DOHH2 (cell line): Measurements from ENCODE around the gene SERINC3.
"Not testable (repeated sequence)": the region's sequence is repeated elsewhere in the genome, so short reads cannot be mapped to it uniquely, and the experiment has no call there.

Experiments used
- H3F3A ChIP-seq: fragments of 200-600 bp; sonication (generic), shearing (Covaris generic); 2 replicates; pipeline ENCODE4 v1.6.0; 2016; ENCODE audit warnings: antibody characterized with exemption, mild to moderate bottlenecking; ENCODE audit not compliant: control insufficient read depth, insufficient read depth
- H3K27ac ChIP-seq: fragments of 200-600 bp; sonication (generic); 2 replicates; pipeline ENCODE4 v1.5.1; 2014; ENCODE audit warnings: low read depth, mild to moderate bottlenecking, low read length, moderate library complexity
- H3K27me3 ChIP-seq: fragments of 200-600 bp; sonication (generic); 2 replicates; pipeline ENCODE4 v1.6.1; 2014; ENCODE audit warnings: mild to moderate bottlenecking, low read length, mixed read lengths; ENCODE audit not compliant: control insufficient read depth
- H3K36me3 ChIP-seq: fragments of 200-600 bp; sonication (generic); 2 replicates; pipeline ENCODE4 v1.6.1; 2014; ENCODE audit warnings: mild to moderate bottlenecking, low read length, moderate library complexity, mixed read lengths; ENCODE audit not compliant: control insufficient read depth
- H3K4me1 ChIP-seq: fragments of 200-600 bp; sonication (generic); 2 replicates; pipeline ENCODE4 v1.6.1; 2014; ENCODE audit warnings: mild to moderate bottlenecking, low read length, mixed read lengths; ENCODE audit not compliant: control insufficient read depth
- H3K4me2 ChIP-seq: fragments of 200-600 bp; sonication (generic); 2 replicates; pipeline ENCODE4 v1.6.0; 2014; ENCODE audit warnings: mild to moderate bottlenecking, low read length, moderate library complexity
- H3K4me3 ChIP-seq: fragments of 200-600 bp; sonication (generic); 2 replicates; pipeline ENCODE4 v1.5.1; 2014; ENCODE audit warnings: mild to moderate bottlenecking, low read length, mixed read lengths
- H3K79me2 ChIP-seq: fragments of 200-600 bp; sonication (generic); 2 replicates; pipeline ENCODE4 v1.6.1; 2014; ENCODE audit warnings: mild to moderate bottlenecking, low read length, mixed read lengths; ENCODE audit not compliant: control insufficient read depth
- H3K9me2 ChIP-seq: fragments of 200-600 bp; sonication (generic); replicated peaks from 2 replicates; pipeline ENCODE4 v1.6.1; 2014; ENCODE audit warnings: mild to moderate bottlenecking, low read length, mixed read lengths; ENCODE audit not compliant: control insufficient read depth
- H3K9me3 ChIP-seq: fragments of 200-600 bp; sonication (generic); 2 replicates; pipeline ENCODE4 v1.6.1; 2014; ENCODE audit warnings: antibody characterized with exemption, low read length, mixed read lengths; ENCODE audit not compliant: control insufficient read depth, insufficient read depth
- H4K20me1 ChIP-seq: fragments of 200-600 bp; sonication (generic); 2 replicates; pipeline ENCODE4 v1.6.0; 2014; ENCODE audit warnings: low read depth, mild to moderate bottlenecking, antibody characterized with exemption, low read length, moderate library complexity; ENCODE audit not compliant: control insufficient read depth, insufficient read depth
- EZH2phosphoT487 ChIP-seq: fragments of 200-600 bp; sonication (generic); IDR thresholded peaks from 2 replicates; pipeline ENCODE4 v1.6.1; 2017; ENCODE audit warnings: borderline replicate concordance, mild to moderate bottlenecking, antibody characterized with exemption, low read length, moderate library complexity, mixed read lengths
- TF ChIP-seq, protein P1 (sequence below): fragments of 200-600 bp; sonication (generic); IDR thresholded peaks from one replicate; pipeline ENCODE4 v1.5.1; 2014; ENCODE audit warnings: antibody characterized with exemption, mild to moderate bottlenecking, low read depth, low read length; ENCODE audit not compliant: poor library complexity, severe bottlenecking

Gene SERINC3

DNA sequence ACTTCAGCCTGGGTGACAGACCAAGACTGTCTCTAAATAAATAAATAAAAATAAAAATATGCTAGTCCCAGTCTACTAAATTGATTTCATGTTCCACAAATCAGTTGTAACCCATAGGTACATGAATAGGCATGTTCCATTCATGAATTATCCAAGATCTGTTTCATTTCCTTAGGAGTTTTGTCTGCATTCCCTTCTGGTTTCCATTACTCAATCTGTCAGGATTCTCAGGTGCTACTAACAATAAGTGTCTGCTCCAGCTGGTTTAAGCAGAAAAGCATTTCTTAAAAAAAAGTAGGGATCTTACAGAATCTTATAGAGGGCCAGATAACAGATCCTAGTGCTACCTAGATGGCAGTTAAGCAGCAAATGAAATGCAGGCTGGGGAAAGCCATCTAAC, 44.9 kb upstream of the SERINC3 start:
- peaks cover 7% of the 10 kb centered on the region for H3K4me1 ChIP-seq

DNA sequence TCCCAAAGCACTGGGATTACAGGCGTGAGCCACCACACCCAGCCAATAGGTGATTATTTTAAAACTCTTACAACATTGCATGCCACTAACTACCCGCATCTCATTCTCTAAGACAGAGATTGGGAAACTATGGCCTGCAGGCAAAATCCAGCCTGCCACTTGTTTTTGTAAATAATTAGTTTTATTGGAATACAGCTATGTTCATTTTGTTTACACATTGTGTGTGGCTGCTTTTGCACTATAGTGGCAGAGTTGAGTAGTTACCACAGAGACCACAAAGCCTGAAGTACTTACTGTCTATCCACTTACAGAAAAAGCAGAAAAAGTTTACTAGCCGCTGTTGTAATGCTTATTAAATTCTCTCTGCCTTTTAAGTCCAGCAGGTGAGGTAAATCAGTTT, 44.1 kb upstream of the SERINC3 start:
- TF ChIP-seq, protein P1, sequence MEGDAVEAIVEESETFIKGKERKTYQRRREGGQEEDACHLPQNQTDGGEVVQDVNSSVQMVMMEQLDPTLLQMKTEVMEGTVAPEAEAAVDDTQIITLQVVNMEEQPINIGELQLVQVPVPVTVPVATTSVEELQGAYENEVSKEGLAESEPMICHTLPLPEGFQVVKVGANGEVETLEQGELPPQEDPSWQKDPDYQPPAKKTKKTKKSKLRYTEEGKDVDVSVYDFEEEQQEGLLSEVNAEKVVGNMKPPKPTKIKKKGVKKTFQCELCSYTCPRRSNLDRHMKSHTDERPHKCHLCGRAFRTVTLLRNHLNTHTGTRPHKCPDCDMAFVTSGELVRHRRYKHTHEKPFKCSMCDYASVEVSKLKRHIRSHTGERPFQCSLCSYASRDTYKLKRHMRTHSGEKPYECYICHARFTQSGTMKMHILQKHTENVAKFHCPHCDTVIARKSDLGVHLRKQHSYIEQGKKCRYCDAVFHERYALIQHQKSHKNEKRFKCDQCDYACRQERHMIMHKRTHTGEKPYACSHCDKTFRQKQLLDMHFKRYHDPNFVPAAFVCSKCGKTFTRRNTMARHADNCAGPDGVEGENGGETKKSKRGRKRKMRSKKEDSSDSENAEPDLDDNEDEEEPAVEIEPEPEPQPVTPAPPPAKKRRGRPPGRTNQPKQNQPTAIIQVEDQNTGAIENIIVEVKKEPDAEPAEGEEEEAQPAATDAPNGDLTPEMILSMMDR, result no peak
- no peak for TF ChIP-seq EZH2phosphoT487
- H3F3A ChIP-seq, result no peaks in the 10 kb centered on the region
- no peaks in the 10 kb centered on the region for H3K9me3 ChIP-seq
- no peak overlapping the region for H3K4me2 ChIP-seq
- no peaks in the 10 kb centered on the region for H3K9me2 ChIP-seq
- no peak overlapping the region for H3K27ac ChIP-seq
- H3K4me3 ChIP-seq, result no peak overlapping the region
- no peaks in the 10 kb centered on the region for H3K27me3 ChIP-seq
- no peaks in the 10 kb centered on the region for H3K79me2 ChIP-seq
- no peaks in the 10 kb centered on the region for H3K4me1 ChIP-seq
- no peaks in the 10 kb centered on the region for H4K20me1 ChIP-seq
- no peaks in the 10 kb centered on the region for H3K36me3 ChIP-seq

More for the DNA sequence above, 44.9 kb upstream of the SERINC3 start:
- no peak overlapping the region for H3K4me2 ChIP-seq
- H3F3A ChIP-seq, result no peaks in the 10 kb centered on the region
- H3K27ac ChIP-seq, result no peak overlapping the region
- H3K4me3 ChIP-seq, result no peak overlapping the region
- H3K79me2 ChIP-seq, result no peaks in the 10 kb centered on the region
- no peaks in the 10 kb centered on the region for H3K9me2 ChIP-seq
- H3K36me3 ChIP-seq, result no peaks in the 10 kb centered on the region
- H3K27me3 ChIP-seq, result no peaks in the 10 kb centered on the region
- TF ChIP-seq, protein P1, result no peak
- no peaks in the 10 kb centered on the region for H4K20me1 ChIP-seq
- no peaks in the 10 kb centered on the region for H3K9me3 ChIP-seq

DNA sequence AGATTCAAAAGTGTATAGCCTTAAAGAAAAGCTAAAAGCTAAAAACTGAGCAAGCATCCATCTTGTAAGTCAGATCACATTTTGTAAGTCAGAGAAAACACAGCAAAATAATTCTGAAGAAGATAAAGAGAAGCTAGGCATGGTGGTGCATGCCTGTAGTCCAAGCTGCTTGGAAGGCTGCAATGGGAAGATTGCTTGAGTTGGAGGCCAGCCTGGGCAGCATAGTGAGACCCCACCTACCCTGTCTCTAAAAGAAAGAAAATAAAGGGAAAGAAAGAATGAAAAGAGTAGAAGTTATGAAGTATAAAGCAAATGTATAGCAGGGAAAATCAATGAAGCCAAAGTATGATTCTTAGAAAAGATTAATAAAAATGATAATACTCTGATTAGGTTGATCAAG, 40.0 kb upstream of the SERINC3 start:
- H3K27ac ChIP-seq, result no peak overlapping the region
- H3K36me3 ChIP-seq, result no peaks in the 10 kb centered on the region
- H3K27me3 ChIP-seq, result no peaks in the 10 kb centered on the region
- H3K79me2 ChIP-seq, result no peaks in the 10 kb centered on the region
- TF ChIP-seq EZH2phosphoT487, result no peak
- TF ChIP-seq, protein P1, result no peak
- H3K4me1 ChIP-seq, result peaks cover 14% of the 10 kb centered on the region
- H3K9me2 ChIP-seq, result no peaks in the 10 kb centered on the region
- no peak overlapping the region for H3K4me3 ChIP-seq
- no peak overlapping the region for H3K4me2 ChIP-seq
- no peaks in the 10 kb centered on the region for H4K20me1 ChIP-seq
- no peaks in the 10 kb centered on the region for H3F3A ChIP-seq
- H3K9me3 ChIP-seq, result no peaks in the 10 kb centered on the region

DNA sequence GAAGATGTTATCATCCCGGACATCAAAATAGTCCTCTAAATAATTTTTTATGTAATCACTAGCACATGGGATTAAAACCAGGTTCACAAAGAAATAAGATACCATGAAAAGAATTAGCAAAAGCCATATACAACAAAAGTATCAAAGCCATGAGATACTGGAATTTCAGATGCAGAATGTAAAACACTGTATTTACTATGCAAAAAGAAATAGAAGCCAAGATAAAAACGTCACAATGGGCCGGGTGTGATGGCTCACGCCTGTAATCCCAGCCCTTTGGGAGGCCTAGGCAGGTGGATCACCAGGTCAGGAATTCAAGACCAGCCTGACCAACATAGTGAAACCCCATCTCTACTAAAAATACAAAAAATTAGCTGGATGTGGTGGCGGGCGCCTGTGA, 38.9 kb upstream of the SERINC3 start:
- H3F3A ChIP-seq, H3K4me3 ChIP-seq, H3K27ac ChIP-seq, H3K9me2 ChIP-seq, H3K79me2 ChIP-seq, H3K36me3 ChIP-seq, H3K9me3 ChIP-seq, H3K27me3 ChIP-seq, H4K20me1 ChIP-seq: not testable (repeated sequence)
- peaks cover 14% of the 10 kb centered on the region for H3K4me1 ChIP-seq
- peak overlapping the region; percentile 31; the same call in 1 of the 2 replicates for H3K4me2 ChIP-seq
